Measurements from ENCODE around the gene BEGAIN. TPM values are rescaled to one million over a fixed set of nuclear protein-coding genes. Genes with fewer than 3 reads are reported as not detected.

The BEGAIN gene
- total and polyA plus RNA-seq, 2 donors, result 1.8 to 3.1 TPM

DNA sequence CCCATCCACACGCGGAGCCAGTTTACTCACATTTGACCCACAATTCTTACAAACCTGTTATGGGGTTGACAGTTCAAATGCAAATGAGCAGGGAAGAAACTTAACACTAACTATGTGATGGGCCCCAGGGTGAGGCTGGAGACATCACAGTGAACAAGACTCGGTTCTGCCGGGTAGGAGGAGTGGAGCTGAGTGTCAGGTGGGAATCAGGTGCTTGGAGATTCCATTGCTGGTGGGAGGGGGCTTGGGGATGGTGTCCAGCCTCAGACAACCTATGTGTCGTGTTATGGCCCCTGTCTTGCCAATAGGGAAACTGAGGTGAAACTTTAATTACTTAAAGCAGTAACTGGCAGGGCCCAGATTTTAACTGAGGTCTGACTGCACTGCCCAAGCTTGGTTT, 41.9 kb downstream of the BEGAIN start:
- H3K4me1 ChIP-seq (ENCODE audit: insufficient read depth), result no peaks in the 10 kb centered on the region
- H3K27ac ChIP-seq (ENCODE audit: low read depth), result no peak overlapping the region
- H3K36me3 ChIP-seq (ENCODE audit: insufficient read depth), result no peaks in the 10 kb centered on the region
- WGBS, result 87% methylated on average over 5 of the region's 5 CpGs
- H3K4me3 ChIP-seq (ENCODE audit: low read depth, low read length), result no peak overlapping the region
- no peak for DNase-seq (ENCODE audit: extremely low spot score)

DNA sequence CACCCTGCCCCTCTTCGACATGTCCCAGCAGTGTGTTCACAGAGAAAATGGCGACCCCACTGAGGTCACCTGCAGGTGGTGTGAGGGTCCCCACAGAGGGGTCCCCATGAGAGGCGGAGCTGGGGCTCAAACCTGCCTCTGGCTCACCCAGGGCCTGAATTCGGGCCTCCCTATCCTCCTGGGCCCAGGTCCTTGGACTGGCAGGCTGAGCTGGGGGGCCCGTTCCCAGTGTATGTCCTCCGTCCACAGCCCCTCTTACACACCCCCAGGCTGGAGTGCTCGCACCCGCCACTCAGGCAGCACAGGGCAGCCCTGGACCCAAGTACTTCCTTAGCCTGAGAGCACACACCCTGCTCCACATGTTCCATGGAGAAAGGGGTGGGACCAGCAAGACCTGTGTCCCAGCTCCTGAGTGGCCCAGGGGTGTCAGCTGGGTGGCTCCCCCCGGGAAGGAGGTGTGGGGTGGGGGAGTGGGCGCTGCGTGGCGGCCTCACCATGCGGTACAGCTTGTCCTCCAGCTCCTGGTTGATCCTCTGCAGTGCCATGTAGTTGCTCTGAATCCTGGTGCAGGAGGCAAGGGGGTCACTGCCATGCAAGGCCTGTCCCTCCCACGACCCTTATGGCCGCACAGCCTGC, 42.6 kb downstream of the BEGAIN start:
- 90% methylated on average over 15 of the region's 15 CpGs for WGBS
- no peak overlapping the region for H3K27ac ChIP-seq (ENCODE audit: low read depth)
- H3K36me3 ChIP-seq (ENCODE audit: insufficient read depth), result no peaks in the 10 kb centered on the region
- DNase-seq (ENCODE audit: extremely low spot score), result no peak
- no peaks in the 10 kb centered on the region for H3K4me1 ChIP-seq (ENCODE audit: insufficient read depth)
- no peak overlapping the region for H3K4me3 ChIP-seq (ENCODE audit: low read depth, low read length)

DNA sequence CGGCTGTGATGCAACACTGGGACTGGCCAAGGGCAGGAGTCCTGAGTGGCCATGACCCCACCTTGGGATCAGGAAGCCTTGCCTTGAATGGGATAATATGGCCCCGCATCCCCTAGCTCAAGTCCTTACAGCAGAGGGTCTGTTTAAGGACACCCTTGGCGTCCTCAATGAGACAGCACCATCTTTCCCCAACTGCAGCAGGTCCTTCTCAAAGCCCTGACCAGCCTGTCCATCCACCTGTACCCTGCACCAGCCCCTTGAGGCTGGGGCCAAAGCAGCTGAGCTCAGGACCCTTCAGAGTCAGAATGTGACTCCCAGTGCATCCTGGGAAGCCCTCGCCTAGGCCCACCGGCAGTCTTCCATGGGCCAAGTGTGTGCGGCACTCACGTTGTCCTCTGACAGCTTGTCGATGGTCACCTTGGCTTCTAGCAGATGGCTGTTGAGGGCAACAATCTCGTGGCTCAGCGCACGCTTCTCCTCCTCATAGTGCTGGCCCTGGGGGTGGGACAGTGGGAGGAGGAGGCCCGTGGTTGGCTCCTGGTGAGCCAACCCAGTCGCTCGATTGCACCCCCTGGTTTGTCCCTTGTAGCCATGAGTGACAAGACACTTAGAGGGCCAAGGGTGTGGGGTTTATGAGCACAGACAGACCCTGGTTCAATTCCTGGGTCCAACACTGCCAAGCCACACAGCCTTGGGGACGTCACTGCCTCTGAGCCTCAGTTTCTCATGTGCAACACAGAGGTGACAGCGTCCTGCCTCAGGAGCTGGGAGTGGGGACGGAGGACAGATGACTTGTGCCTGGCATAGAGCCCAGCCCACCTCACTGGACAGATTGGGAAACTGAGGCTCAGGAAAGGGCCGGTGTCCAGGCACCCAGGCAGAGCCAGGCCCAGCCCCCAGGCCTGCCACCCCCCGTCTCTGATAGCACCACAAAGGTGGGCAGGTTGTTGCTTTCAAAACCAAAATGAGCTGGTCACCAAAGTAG, 43.5 kb downstream of the BEGAIN start:
- Histone ChIP-seq H3K4me3 (ENCODE audit: low read depth, low read length) (no peak overlapping the region), H3K36me3 (ENCODE audit: insufficient read depth) (no peaks in the 10 kb centered on the region), H3K4me1 (ENCODE audit: insufficient read depth) (no peaks in the 10 kb centered on the region), H3K27ac (ENCODE audit: low read depth) (no peak overlapping the region)
- DNase-seq (ENCODE audit: extremely low spot score), result no peak
- WGBS, result 91% methylated on average over 19 of the region's 19 CpGs

DNA sequence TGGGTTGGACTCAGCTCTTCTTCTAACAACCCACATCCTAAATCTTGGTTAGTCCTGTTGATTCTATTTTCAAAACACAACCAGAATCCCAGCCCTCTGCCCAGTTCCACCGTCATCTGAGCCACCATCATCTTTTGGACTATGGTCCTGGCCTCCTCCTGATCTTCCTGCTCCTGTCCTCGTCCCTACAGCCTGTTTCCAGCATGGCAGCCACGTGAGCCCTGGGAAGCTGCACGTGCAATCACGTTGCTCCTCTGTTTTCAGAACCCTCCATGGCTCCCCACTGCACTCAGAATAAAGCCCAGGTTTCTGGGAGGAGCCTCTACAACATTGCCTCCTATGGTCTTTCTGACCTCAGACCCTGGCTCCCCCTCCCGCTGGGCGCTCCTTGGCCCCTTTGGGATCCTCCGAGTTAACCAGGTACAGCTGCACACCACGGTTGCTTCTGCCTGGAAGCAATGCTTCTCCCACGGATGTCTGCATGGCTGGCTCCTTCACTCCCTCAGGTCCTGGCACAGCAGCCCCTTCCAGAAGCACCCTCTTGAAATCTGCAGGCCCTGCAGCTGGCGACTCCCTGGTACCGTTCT, 44.5 kb downstream of the BEGAIN start:
- WGBS, result 93% methylated on average over 12 of the region's 12 CpGs
- no peak overlapping the region for H3K27ac ChIP-seq (ENCODE audit: low read depth)
- H3K36me3 ChIP-seq (ENCODE audit: insufficient read depth), result no peaks in the 10 kb centered on the region
- H3K4me1 ChIP-seq (ENCODE audit: insufficient read depth), result no peaks in the 10 kb centered on the region
- DNase-seq (ENCODE audit: extremely low spot score), result no peak
- no peak overlapping the region for H3K4me3 ChIP-seq (ENCODE audit: low read depth, low read length)

DNA sequence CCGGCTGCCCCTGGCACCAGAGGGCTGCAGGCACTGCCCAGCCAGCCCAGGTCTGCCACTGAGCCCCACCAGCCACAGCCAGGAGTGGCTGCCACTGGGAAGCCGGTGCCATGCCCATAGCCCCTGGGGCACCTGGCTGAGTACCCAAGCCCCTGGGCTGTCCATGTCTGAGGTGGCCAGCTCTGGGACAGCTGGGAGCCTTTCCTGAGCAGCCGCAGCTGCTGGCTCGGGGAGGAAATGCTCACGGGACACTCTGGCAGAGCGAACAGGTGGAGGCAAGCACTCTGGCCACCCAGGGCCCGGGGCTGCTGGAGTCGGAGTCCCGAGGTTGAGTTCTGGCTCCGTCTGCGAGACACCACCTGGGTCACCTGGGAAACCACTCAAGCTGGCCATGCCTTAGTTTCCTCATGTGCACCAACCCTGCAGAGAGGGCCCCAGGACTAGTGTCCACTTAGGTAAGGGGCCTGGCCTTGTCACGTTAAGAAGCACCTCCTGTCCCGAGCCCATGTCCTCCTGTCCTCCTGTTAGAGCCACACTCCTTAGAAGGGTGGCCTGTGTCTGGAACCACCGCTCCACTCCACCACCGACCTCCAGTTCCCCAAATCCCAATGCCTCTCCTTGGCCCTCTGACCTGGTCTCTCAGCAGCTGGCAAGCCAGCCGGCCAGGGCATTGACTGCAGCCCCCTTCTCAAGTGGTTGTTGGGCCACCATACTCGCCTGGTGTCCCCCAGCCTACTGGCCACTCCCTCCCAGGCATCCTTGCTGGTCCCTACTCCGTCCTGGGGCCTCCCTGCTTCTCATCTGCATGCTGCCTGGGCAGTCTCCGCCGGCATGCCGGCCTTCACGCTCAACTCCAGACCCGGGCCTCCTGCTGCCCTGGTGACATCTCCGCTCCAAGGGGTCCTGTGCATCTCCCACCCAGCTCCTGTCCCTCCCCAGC, 45.3 kb downstream of the BEGAIN start:
- no peak for DNase-seq (ENCODE audit: extremely low spot score)
- WGBS, result 87% methylated on average over 24 of the region's 24 CpGs
- no peak overlapping the region for H3K4me3 ChIP-seq (ENCODE audit: low read depth, low read length)
- H3K27ac ChIP-seq (ENCODE audit: low read depth), result no peak overlapping the region
- no peaks in the 10 kb centered on the region for H3K36me3 ChIP-seq (ENCODE audit: insufficient read depth)
- no peaks in the 10 kb centered on the region for H3K4me1 ChIP-seq (ENCODE audit: insufficient read depth)

DNA sequence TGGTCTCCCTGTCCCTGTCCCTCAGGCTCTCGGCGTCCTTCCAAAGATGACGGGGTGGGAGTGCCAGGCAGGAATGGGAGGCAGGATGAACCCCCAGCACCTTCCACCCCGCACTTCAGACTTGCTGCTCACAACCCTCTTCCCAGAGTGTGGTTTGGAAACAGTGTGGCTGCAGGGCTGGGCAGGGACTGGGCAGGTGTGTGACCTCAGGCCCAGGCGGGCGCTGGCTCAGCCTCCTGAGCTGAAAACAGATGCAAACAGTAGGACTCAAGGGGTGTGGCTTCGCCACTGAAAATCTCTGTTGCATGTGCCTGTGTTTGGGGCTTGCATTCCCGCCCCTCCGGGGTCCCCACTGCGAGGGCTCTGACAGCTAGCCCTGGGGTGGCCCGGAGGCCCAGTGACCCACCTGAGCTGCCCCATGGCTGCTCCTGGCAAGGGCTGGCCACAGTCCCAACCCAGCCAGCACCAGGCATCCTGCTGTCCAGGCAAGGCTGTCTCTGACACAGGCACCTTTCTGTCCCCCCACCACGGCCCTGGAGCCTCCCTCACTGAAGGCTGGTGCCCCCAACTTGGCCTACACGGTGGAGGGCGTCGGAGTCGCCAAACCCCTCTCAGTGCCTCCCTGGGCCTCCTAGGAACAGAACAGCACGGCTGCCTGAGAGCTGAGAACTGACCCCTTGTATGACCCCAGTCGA, 46.1 kb downstream of the BEGAIN start:
- DNase-seq (ENCODE audit: extremely low spot score), result no peak
- Histone ChIP-seq H3K4me1 (ENCODE audit: insufficient read depth) (no peaks in the 10 kb centered on the region), H3K27ac (ENCODE audit: low read depth) (no peak overlapping the region), H3K36me3 (ENCODE audit: insufficient read depth) (no peaks in the 10 kb centered on the region), H3K4me3 (ENCODE audit: low read depth, low read length) (no peak overlapping the region)
- 91% methylated on average over 18 of the region's 18 CpGs for WGBS

DNA sequence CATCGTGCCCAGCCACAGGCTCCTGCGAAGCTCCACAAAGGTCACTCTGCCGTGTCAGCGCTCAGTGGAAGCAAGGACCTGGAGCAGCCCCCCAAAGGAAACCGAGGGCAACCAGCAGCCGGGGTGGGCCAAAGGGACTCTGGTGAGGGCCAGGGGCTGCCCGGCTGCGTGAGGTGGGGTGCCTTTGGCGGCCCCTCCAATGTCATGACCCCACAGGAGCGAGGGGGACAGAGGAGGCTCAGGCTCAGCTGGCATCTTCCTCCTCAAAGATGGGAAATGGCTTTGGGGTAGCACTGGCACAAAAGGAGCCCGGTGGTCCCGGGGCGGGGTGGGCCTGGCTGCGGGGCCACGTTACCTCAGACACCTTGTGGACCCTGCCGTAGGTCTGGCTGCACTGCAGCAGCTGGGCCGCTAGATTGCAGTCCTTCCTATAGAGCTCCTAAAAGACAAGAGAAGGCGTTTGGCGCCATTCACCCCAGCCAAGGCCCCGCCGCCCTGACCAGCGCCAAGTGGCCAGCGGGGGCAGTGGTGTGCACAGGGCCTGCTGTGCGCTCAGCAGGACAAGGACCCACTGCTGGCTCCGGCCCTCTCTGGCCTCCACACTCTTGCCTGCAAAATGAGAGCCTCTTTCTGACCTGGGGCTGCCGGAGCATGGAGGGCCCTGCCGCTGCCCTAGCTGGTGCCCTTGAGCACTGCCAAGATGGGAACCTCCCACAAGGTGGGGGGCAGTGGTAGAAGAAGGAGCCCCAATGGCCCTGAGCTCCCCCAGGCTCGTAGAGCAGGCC, 46.9 kb downstream of the BEGAIN start:
- H3K4me1 ChIP-seq (ENCODE audit: insufficient read depth), result no peaks in the 10 kb centered on the region
- 91% methylated on average over 28 of the region's 28 CpGs for WGBS
- no peaks in the 10 kb centered on the region for H3K36me3 ChIP-seq (ENCODE audit: insufficient read depth)
- H3K27ac ChIP-seq (ENCODE audit: low read depth), result no peak overlapping the region
- no peak overlapping the region for H3K4me3 ChIP-seq (ENCODE audit: low read depth, low read length)
- no peak for DNase-seq (ENCODE audit: extremely low spot score)

DNA sequence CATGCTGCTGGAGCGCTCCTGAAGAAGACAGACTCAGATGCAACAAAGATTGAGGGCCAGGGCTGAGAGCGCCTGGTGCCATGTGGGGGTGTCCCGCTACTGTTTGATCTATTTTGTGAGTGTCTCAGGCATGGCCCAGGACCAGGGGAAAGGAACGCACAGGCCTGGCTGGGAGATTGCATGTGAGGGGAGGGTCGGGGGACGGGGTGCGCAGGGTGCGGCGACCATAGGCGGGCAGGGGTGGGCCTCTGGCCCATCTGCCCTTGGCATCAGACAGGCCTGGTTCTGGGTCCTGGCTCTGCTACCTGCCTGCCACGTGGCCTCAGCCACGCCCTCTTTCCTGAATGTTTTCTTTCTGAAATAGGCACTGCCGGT, 47.5 kb downstream of the BEGAIN start:
- no peak for DNase-seq (ENCODE audit: extremely low spot score)
- H3K27ac ChIP-seq (ENCODE audit: low read depth), result no peak overlapping the region

DNA sequence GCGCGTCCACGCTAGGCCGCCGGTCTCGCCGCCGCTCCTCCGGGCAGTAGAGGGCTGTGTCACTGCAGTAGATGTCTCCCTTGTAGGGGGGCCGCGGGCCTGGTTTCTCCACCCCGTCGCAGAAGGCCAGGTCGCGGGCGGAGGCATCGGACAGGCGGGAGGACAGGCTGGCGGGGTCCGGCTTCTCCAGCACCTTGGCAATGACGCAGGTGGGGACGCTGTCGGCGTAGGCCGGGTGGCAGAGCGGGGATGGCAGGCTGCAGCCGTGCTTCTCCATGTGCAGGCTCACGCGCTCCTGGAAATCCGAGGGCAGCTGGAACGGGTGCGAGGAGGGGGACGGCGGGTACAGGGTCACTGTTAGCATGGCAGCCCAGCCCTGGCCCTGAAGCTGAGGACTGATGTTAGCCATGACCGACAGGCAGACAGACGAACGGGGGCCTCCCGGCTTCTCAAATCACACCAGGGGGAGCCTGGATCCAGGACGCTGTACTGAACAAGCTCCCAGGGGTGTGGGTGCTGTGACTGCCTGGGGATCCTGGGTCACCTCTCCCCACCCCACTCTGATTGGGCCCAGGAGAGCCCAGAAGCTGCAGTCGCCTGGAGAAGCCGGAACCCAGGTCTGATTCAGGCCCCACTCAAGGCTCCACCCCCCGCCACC, 48.1 kb downstream of the BEGAIN start:
- no peaks in the 10 kb centered on the region for H3K4me1 ChIP-seq (ENCODE audit: insufficient read depth)
- no peaks in the 10 kb centered on the region for H3K36me3 ChIP-seq (ENCODE audit: insufficient read depth)
- no peak overlapping the region for H3K27ac ChIP-seq (ENCODE audit: low read depth)
- H3K4me3 ChIP-seq (ENCODE audit: low read depth, low read length), result no peak overlapping the region
- DNase-seq (ENCODE audit: extremely low spot score), result no peak
- WGBS, result 95% methylated on average over 42 of the region's 42 CpGs

More for the DNA sequence above, 47.5 kb downstream of the BEGAIN start:
- H3K36me3 ChIP-seq (ENCODE audit: insufficient read depth), result no peaks in the 10 kb centered on the region
- H3K4me1 ChIP-seq (ENCODE audit: insufficient read depth), result no peaks in the 10 kb centered on the region
- no peak overlapping the region for H3K4me3 ChIP-seq (ENCODE audit: low read depth, low read length)
- WGBS, result 90% methylated on average over 13 of the region's 13 CpGs

DNA sequence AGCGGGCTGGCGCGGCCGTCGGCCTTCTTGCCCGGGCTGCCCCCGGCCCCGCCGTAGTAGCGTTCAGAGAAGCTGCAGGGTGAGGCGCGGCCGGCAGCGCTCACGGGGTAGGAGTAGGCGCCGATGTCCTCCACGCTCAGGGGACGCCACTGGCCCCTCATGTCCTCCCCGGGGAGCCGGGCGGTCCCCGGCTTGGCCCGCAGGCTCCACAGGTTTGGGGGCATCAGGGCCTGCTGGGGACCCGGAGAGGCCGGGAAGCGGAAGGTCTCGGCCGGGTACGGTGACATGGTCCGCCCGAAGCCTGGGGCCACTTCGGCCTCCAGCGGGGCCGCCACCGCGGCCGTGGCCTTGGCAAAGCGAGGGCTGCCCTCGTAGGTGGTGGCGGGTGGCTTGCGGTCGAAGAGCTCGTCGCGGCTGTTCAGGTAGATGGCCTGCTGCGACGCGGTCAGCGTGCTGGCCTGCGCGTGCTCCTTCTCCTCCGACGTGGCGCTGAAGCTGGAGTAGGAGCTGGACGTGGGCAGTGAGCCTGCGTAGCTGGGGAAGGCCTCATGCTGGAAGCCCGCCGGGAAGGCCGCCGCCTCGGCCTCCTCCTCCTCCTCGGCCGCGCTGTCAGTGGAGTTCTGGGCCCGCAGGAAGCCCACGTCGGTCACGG, 48.7 kb downstream of the BEGAIN start:
- WGBS, result 98% methylated on average over 69 of the region's 69 CpGs
- Histone ChIP-seq H3K4me3 (ENCODE audit: low read depth, low read length) (no peak overlapping the region), H3K27ac (ENCODE audit: low read depth) (no peak overlapping the region), H3K36me3 (ENCODE audit: insufficient read depth) (no peaks in the 10 kb centered on the region), H3K4me1 (ENCODE audit: insufficient read depth) (no peaks in the 10 kb centered on the region)
- DNase-seq (ENCODE audit: extremely low spot score), result no peak

DNA sequence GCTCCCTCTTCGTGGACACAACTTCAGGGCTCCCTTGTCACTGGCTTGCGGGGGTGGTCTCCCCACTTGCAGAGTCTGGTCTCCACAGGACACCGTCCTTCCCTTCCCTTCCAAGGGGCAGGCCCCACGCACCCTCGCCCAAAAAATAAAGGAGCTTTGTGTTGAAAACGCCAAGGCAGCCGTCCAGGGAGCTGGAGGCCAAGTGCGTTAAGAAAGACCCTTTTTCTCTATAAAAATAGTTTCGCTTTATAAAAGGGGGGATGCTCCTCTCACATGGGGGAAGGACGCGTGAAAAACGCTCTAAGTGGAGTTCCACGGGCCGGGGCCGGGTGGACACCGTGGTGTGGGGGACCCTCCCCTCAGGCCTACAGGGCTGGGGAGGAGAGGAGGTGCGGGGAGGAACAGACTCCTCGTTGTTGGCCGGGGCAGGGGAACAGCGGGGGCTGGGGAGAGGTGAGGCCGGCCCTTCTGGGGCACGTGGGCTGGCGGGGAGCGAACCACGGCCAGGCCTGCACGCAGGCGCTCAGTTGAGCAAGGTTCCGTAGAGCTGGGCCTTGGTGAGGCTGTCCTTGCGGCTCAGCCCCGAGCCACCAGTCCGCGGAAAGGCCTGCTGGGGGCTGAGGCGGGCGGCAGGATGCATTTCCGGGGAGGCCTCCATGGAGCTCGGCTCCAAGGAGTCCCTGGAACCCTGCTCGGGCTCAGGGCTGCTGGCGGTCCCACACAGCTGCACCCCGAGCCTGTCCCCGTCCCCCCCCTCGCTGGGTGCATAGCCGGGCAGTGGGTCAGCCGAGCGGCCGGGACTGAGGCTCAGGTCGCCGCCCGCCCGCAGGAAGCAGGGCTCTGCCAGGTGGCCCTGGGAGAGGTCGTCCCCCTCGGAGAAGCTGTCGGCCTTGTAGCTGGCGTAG, 49.5 kb downstream of the BEGAIN start:
- Histone ChIP-seq H3K4me1 (ENCODE audit: insufficient read depth) (no peaks in the 10 kb centered on the region), H3K36me3 (ENCODE audit: insufficient read depth) (no peaks in the 10 kb centered on the region), H3K27ac (ENCODE audit: low read depth) (no peak overlapping the region), H3K4me3 (ENCODE audit: low read depth, low read length) (no peak overlapping the region)
- no peak for DNase-seq (ENCODE audit: extremely low spot score)
- 90% methylated on average over 53 of the region's 53 CpGs for WGBS
